Loucy (cell line): ENCODE measurements around the gene ARNT2.

Experiments
- H2AFZ ChIP-seq: fragments of 200-600 bp; sonication (generic); 2 replicates; pipeline ENCODE4 v1.6.0; 2016; ENCODE audit warnings: antibody characterized with exemption, mild to moderate bottlenecking, low read length, moderate library complexity
- H3F3A ChIP-seq: fragments of 200-600 bp; 2 replicates; pipeline ENCODE4 v1.6.0; 2016; ENCODE audit warnings: antibody characterized with exemption, low read depth, mild to moderate bottlenecking
- H3K27me3 ChIP-seq: fragments of 200-600 bp; sonication (generic); 2 replicates; pipeline ENCODE4 v1.6.1; 2014; ENCODE audit warnings: low read length, mild to moderate bottlenecking; ENCODE audit not compliant: insufficient read depth, poor library complexity, severe bottlenecking
- H3K36me3 ChIP-seq: fragments of 200-600 bp; sonication (generic); 2 replicates; pipeline ENCODE4 v1.6.1; 2016; ENCODE audit warnings: low read length; ENCODE audit not compliant: insufficient read depth
- H3K4me1 ChIP-seq: fragments of 200-600 bp; sonication (generic); 2 replicates; pipeline ENCODE4 v1.5.1; 2014; ENCODE audit warnings: low read length, mild to moderate bottlenecking; ENCODE audit not compliant: insufficient read depth, poor library complexity, severe bottlenecking
- H3K4me2 ChIP-seq: fragments of 200-600 bp; sonication (generic); 2 replicates; pipeline ENCODE4 v1.6.0; 2014; ENCODE audit warnings: antibody characterized with exemption, low read length, low read depth, mild to moderate bottlenecking; ENCODE audit not compliant: poor library complexity, severe bottlenecking
- H3K4me3 ChIP-seq: fragments of 200-600 bp; sonication (generic); 2 replicates; pipeline ENCODE4 v1.5.1; 2014; ENCODE audit warnings: low read length, mild to moderate bottlenecking, mixed read lengths; ENCODE audit not compliant: poor library complexity, severe bottlenecking
- H3K79me2 ChIP-seq: fragments of 200-600 bp; sonication (generic); 2 replicates; pipeline ENCODE4 v1.6.1; 2014; ENCODE audit warnings: low read length; ENCODE audit not compliant: insufficient read depth
- H3K9ac ChIP-seq: fragments of 200-600 bp; sonication (generic); 2 replicates; pipeline ENCODE4 v1.6.0; 2014; ENCODE audit warnings: mild to moderate bottlenecking, low read depth, low read length, moderate library complexity; ENCODE audit not compliant: poor library complexity, severe bottlenecking
- H3K9me2 ChIP-seq: fragments of 200-600 bp; sonication (generic); replicated peaks from 2 replicates; pipeline ENCODE4 v1.6.1; 2016; ENCODE audit warnings: low read depth, low read length, mixed read lengths
- H3K9me3 ChIP-seq: fragments of 200-600 bp; sonication (generic); 2 replicates; pipeline ENCODE4 v1.6.1; 2014; ENCODE audit warnings: mild to moderate bottlenecking, antibody characterized with exemption, low read length, low read depth; ENCODE audit not compliant: insufficient read depth
- H4K20me1 ChIP-seq: fragments of 200-600 bp; sonication (generic); 2 replicates; pipeline ENCODE4 v1.6.0; 2014; ENCODE audit warnings: antibody characterized with exemption, low read length, mild to moderate bottlenecking; ENCODE audit not compliant: insufficient read depth, poor library complexity, severe bottlenecking
- EZH2phosphoT487 ChIP-seq: fragments of 200-600 bp; IDR thresholded peaks from 2 replicates; pipeline ENCODE4 v1.6.1; 2018; ENCODE audit warnings: antibody characterized with exemption, mild to moderate bottlenecking, moderate library complexity, borderline replicate concordance
- TF ChIP-seq, protein P1 (sequence below): fragments of 200-600 bp; sonication (generic); conservative IDR thresholded peaks from 2 replicates; pipeline ENCODE4 v1.5.1; 2014; ENCODE audit warnings: mild to moderate bottlenecking, antibody characterized with exemption, low read length

The ARNT2 gene

DNA sequence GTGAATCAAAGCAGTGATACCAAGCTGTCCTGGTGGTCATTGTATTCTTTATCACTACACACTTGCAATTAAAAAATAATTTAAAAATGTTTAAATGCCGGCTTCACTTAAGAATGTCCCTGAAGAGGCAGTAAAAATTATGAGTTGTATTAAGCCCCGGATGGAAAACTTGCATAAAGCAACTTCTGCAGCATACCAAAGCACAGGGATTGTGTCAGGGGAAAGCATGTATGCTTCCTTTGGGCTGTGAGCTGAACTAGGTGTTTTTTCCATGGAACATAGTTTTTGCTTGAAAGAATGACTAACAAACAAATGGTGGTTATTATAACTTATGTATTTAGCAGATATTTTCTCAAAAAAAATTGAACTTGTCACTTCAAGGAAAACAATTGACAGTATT lies 143.1 kb downstream of the ARNT2 start:
- Histone ChIP-seq H3K9me2 (no peaks in the 10 kb centered on the region), H2AFZ (no peak overlapping the region), H3K36me3 (no peaks in the 10 kb centered on the region), H3K9me3 (no peaks in the 10 kb centered on the region), H3K9ac (no peak overlapping the region), H3K4me1 (no peaks in the 10 kb centered on the region), H3K79me2 (no peaks in the 10 kb centered on the region), H3F3A (no peaks in the 10 kb centered on the region), H4K20me1 (no peaks in the 10 kb centered on the region), H3K4me3 (no peak overlapping the region), H3K4me2 (no peak overlapping the region), H3K27me3 (no peaks in the 10 kb centered on the region)
- TF ChIP-seq EZH2phosphoT487, result no peak
- TF ChIP-seq, protein P1, sequence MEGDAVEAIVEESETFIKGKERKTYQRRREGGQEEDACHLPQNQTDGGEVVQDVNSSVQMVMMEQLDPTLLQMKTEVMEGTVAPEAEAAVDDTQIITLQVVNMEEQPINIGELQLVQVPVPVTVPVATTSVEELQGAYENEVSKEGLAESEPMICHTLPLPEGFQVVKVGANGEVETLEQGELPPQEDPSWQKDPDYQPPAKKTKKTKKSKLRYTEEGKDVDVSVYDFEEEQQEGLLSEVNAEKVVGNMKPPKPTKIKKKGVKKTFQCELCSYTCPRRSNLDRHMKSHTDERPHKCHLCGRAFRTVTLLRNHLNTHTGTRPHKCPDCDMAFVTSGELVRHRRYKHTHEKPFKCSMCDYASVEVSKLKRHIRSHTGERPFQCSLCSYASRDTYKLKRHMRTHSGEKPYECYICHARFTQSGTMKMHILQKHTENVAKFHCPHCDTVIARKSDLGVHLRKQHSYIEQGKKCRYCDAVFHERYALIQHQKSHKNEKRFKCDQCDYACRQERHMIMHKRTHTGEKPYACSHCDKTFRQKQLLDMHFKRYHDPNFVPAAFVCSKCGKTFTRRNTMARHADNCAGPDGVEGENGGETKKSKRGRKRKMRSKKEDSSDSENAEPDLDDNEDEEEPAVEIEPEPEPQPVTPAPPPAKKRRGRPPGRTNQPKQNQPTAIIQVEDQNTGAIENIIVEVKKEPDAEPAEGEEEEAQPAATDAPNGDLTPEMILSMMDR, result no peak

DNA sequence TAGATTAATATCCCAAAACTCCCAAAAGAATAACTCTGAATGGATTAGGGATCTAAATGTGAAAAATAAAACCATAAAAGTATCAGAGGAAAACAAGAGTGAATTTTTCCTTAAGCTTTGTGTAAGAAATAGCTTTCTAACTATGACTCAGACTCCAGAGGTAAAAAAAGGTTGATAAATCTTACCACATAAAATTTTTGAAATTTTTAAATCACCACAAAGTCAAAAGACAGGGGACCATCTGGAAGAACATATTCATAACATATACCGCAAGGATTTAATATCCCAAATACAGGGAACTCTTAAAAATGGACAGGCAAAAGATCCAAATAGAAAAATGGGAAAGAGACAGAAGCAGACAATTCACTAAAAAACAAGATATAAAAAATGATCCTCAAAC lies 145.0 kb downstream of the ARNT2 start:
- TF ChIP-seq, protein P1, result no peak
- TF ChIP-seq EZH2phosphoT487, result no peak
- no peak overlapping the region for H3K4me3 ChIP-seq
- no peak overlapping the region for H3K4me2 ChIP-seq
- no peaks in the 10 kb centered on the region for H3K36me3 ChIP-seq
- no peaks in the 10 kb centered on the region for H3K9me3 ChIP-seq
- H3K9ac ChIP-seq, result no peak overlapping the region
- H3K4me1 ChIP-seq, result no peaks in the 10 kb centered on the region
- no peaks in the 10 kb centered on the region for H3K79me2 ChIP-seq
- H3K27me3 ChIP-seq, result no peaks in the 10 kb centered on the region
- H3K9me2 ChIP-seq, result no peaks in the 10 kb centered on the region
- no peaks in the 10 kb centered on the region for H3F3A ChIP-seq
- H4K20me1 ChIP-seq, result no peaks in the 10 kb centered on the region
- H2AFZ ChIP-seq, result no peak overlapping the region

DNA sequence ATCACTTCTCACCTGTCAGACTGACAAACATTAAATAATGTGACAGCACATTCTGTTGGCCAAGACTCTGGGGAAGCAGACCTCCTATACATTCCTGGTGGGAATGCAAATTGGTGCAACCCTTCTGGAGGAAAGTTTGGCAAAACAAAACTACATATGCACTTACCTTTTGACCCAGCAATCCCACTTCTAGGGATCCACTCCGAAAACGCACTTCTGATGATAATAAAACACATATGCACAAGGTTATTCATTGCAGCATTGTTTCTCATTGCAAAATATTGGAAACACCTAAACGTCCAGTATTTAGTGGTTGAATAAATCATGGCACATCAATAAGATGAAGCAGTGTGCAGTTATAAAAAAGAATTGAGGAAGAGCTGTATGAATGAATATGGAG lies 145.5 kb downstream of the ARNT2 start:
- no peak overlapping the region for H3K4me3 ChIP-seq
- TF ChIP-seq, protein P1, result no peak
- no peaks in the 10 kb centered on the region for H3K4me1 ChIP-seq
- no peaks in the 10 kb centered on the region for H3K27me3 ChIP-seq
- H3K9ac ChIP-seq, result no peak overlapping the region
- no peaks in the 10 kb centered on the region for H3K79me2 ChIP-seq
- no peaks in the 10 kb centered on the region for H4K20me1 ChIP-seq
- no peaks in the 10 kb centered on the region for H3K36me3 ChIP-seq
- H2AFZ ChIP-seq, result no peak overlapping the region
- H3F3A ChIP-seq, result no peaks in the 10 kb centered on the region
- no peaks in the 10 kb centered on the region for H3K9me2 ChIP-seq
- H3K4me2 ChIP-seq, result no peak overlapping the region
- no peaks in the 10 kb centered on the region for H3K9me3 ChIP-seq
